ENCODE data around the gene FZD7. TPM values are rescaled to one million over a fixed set of nuclear protein-coding genes. Genes with fewer than 3 reads are reported as not detected.

The FZD7 gene
- total and polyA plus RNA-seq, 2 experiments from 2014 or later: 15.4 to 31.2 TPM

- H3K79me2 ChIP-seq: no peaks in the 10 kb centered on the region
- no peak overlapping the region for H2AFZ ChIP-seq
- H3K4me2 ChIP-seq: no peak overlapping the region
- H3K9me2 ChIP-seq (replicated peaks; ENCODE audit: insufficient read depth): no peaks in the 10 kb centered on the region
- no peaks in the 10 kb centered on the region for H3K27me3 ChIP-seq
- H4K20me1 ChIP-seq (ENCODE audit: insufficient read depth, poor library complexity, severe bottlenecking): no peaks in the 10 kb centered on the region
- WGBS (ENCODE audit: low lambda C conversion rate, missing lambda C conversion rate): 54% methylated on average over 5 of the region's 5 CpGs
- peak overlapping the region; percentile 75 for H3K27ac ChIP-seq
- H3K9me3 ChIP-seq (ENCODE audit: low read depth): no peaks in the 10 kb centered on the region
- H3K36me3 ChIP-seq (replicated peaks; ENCODE audit: insufficient read depth, low read depth): no peaks in the 10 kb centered on the region
- no peak overlapping the region for H3K4me3 ChIP-seq
- peak; percentile 58 for DNase-seq (ENCODE audit: low spot score)
- H3K4me1 ChIP-seq (ENCODE audit: insufficient read depth): peaks cover 9% of the 10 kb centered on the region
- TF ChIP-seq EZH2phosphoT487 (IDR thresholded peaks at IDR 0.05; ENCODE audit: low read depth, severe bottlenecking, unreplicated experiment) (no peak), EZH2 (IDR thresholded peaks at IDR 0.05; ENCODE audit: borderline replicate concordance) (no peak)
- TF ChIP-seq, protein P1, sequence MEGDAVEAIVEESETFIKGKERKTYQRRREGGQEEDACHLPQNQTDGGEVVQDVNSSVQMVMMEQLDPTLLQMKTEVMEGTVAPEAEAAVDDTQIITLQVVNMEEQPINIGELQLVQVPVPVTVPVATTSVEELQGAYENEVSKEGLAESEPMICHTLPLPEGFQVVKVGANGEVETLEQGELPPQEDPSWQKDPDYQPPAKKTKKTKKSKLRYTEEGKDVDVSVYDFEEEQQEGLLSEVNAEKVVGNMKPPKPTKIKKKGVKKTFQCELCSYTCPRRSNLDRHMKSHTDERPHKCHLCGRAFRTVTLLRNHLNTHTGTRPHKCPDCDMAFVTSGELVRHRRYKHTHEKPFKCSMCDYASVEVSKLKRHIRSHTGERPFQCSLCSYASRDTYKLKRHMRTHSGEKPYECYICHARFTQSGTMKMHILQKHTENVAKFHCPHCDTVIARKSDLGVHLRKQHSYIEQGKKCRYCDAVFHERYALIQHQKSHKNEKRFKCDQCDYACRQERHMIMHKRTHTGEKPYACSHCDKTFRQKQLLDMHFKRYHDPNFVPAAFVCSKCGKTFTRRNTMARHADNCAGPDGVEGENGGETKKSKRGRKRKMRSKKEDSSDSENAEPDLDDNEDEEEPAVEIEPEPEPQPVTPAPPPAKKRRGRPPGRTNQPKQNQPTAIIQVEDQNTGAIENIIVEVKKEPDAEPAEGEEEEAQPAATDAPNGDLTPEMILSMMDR (IDR thresholded peaks at IDR 0.05; ENCODE audit: poor library complexity): no peak
Observed at GRCh38 chr2:202079310-202079709, 45.7 kb downstream of the FZD7 start.

DNA sequence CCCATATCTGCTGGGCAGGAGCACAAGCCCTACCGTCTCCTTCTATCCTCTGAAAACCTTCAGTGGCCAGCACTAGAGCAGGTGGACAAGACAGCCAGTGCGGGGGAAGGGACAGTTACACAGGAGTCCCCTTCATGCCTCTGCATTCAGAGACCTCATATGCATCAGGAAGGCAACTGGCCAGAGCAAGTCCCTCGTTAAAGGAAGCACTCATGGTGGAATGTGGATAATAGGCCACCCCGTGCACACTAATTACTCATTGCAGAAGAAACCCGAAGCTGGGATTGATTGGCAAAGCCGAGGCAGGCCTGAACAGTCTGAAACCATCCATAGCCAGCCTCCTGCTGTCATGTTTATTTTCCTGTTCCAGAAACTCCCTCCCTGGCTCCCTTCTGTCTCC is 50.6 kb downstream of the FZD7 start:
- 48% methylated on average over 6 of the region's 6 CpGs for WGBS (ENCODE audit: low lambda C conversion rate, missing lambda C conversion rate)
- DNase-seq (ENCODE audit: low spot score): no peak
- H3K36me3 ChIP-seq (replicated peaks; ENCODE audit: insufficient read depth, low read depth): no peaks in the 10 kb centered on the region
- H2AFZ ChIP-seq: no peak overlapping the region
- TF ChIP-seq EZH2 (IDR thresholded peaks at IDR 0.05; ENCODE audit: borderline replicate concordance) (no peak), EZH2phosphoT487 (IDR thresholded peaks at IDR 0.05; ENCODE audit: low read depth, severe bottlenecking, unreplicated experiment) (no peak)
- TF ChIP-seq, protein P1 (IDR thresholded peaks at IDR 0.05; ENCODE audit: poor library complexity): no peak
- H3K27me3 ChIP-seq: no peaks in the 10 kb centered on the region
- H3K9me3 ChIP-seq (ENCODE audit: low read depth): no peaks in the 10 kb centered on the region
- H3K4me2 ChIP-seq: no peak overlapping the region
- no peaks in the 10 kb centered on the region for H4K20me1 ChIP-seq (ENCODE audit: insufficient read depth, poor library complexity, severe bottlenecking)
- no peak overlapping the region for H3K27ac ChIP-seq
- H3K4me1 ChIP-seq (ENCODE audit: insufficient read depth): no peaks in the 10 kb centered on the region
- no peaks in the 10 kb centered on the region for H3K79me2 ChIP-seq
- H3K4me3 ChIP-seq: no peak overlapping the region
- no peaks in the 10 kb centered on the region for H3K9me2 ChIP-seq (replicated peaks; ENCODE audit: insufficient read depth)

Other genes with a start within 250 kb of the FZD7 start
- 0.80 and 4.0 TPM in 2 replicates for gene CDK15, start 227.3 kb upstream of the FZD7 start, total RNA-seq
- 0.17 and 1.2 TPM in 2 replicates for gene CDK15, start 227.3 kb upstream of the FZD7 start, polyA plus RNA-seq
- 0.27 TPM in 1 of 2 replicates, not detected in the other for gene KIAA2012, start 39.4 kb downstream of the FZD7 start, total RNA-seq
- gene KIAA2012, start 39.4 kb downstream of the FZD7 start, polyA plus RNA-seq: 0.05 TPM in 1 of 2 replicates, not detected in the other
- 142 and 153 TPM in 2 replicates for gene SUMO1, start 204.7 kb downstream of the FZD7 start, total RNA-seq
- gene SUMO1, start 204.7 kb downstream of the FZD7 start, polyA plus RNA-seq: 154 and 158 TPM in 2 replicates
- gene NOP58, start 231.9 kb downstream of the FZD7 start, total RNA-seq: 51.9 and 57.0 TPM in 2 replicates
- 57.3 and 65.4 TPM in 2 replicates for gene NOP58, start 231.9 kb downstream of the FZD7 start, polyA plus RNA-seq